A549 (cell line): ENCODE data around the gene CARNS1.

Source experiments
- CEBPB ChIP-seq, 2 experiments: fragments of >200 bp in 1 of 2; sonication (Bioruptor Twin) in 1 of 2; formaldehyde crosslinking in 1 of 2; IDR thresholded peaks; 2 replicates each; pipeline ENCODE4 v1.6.1; 2012 to 2016
- CTCF ChIP-seq: fragments of >200 bp; sonication (Bioruptor Twin); formaldehyde crosslinking; IDR thresholded peaks from 3 replicates; pipeline ENCODE4 v1.5.1; 2016
- POLR2A ChIP-seq: IDR thresholded peaks from 2 replicates; pipeline ENCODE4 v1.6.1; 2012; ENCODE audit warnings: mild to moderate bottlenecking, low read length
- RCOR1 ChIP-seq: fragments of 150-350 bp; IDR thresholded peaks from 2 replicates; pipeline ENCODE4 v1.6.1; 2014; ENCODE audit warnings: antibody characterized with exemption, low read length, low read depth
- REST ChIP-seq: fragments of 200-600 bp; sonication (generic); IDR thresholded peaks from 2 replicates; pipeline ENCODE4 v1.6.1; 2016; ENCODE audit warnings: antibody characterized with exemption, mild to moderate bottlenecking, moderate library complexity
- RNF2 ChIP-seq: fragments of 200-600 bp; sonication (generic); IDR thresholded peaks from 2 replicates; pipeline ENCODE4 v1.6.1; 2016; ENCODE audit warnings: low read depth, mild to moderate bottlenecking, antibody characterized with exemption, moderate library complexity, borderline replicate concordance
- USF2 ChIP-seq: fragments of 450-650 bp; IDR thresholded peaks from 2 replicates; pipeline ENCODE4 v1.6.1; 2014; ENCODE audit warnings: antibody characterized with exemption

- TF ChIP-seq REST (no peak), CTCF (no peak), USF2 (no peak), RCOR1 (no peak), CEBPB (IDR thresholded peaks at IDR 0.05) (no peak), POLR2A (peak; percentile 15), RNF2 (no peak)
Measured at GRCh38 chr11:67466962-67467771, 51.7 kb downstream of the CARNS1 start.
